ENCODE results near the gene RNASE8. TPM values are rescaled to one million over a fixed set of nuclear protein-coding genes. Genes with fewer than 3 reads are reported as not detected.

Gene RNASE8
- polyA plus RNA-seq, 3 donors from 2014 or later = not detected

Other genes starting within 250 kb of the RNASE8 start
- not detected for gene RNASE3, start 166.4 kb upstream of the RNASE8 start, polyA plus RNA-seq
- gene RNASE2, start 102.3 kb upstream of the RNASE8 start, polyA plus RNA-seq = 1 to 10 TPM in 2 of 3 donors, not detected in 1; 2.0 to 4.1 TPM
- 10 to 100 TPM; 30.4 to 39.6 (median 32.1) TPM for gene METTL17, start 67.8 kb upstream of the RNASE8 start, polyA plus RNA-seq
- gene SLC39A2, start 58.5 kb upstream of the RNASE8 start, polyA plus RNA-seq = not detected
- 10 to 100 TPM; 10.9 to 40.0 (median 19.9) TPM for gene NDRG2, start 32.8 kb upstream of the RNASE8 start, polyA plus RNA-seq
- not detected for gene TPPP2, start 27.6 kb upstream of the RNASE8 start, polyA plus RNA-seq
- gene RNASE13, start 23.0 kb upstream of the RNASE8 start, polyA plus RNA-seq = not detected
- not detected for gene RNASE7, start 15.5 kb upstream of the RNASE8 start, polyA plus RNA-seq
- gene ARHGEF40, start 12.5 kb downstream of the RNASE8 start, polyA plus RNA-seq = under 1 TPM in 2 of 3 donors, not detected in 1; 0.23 to 0.35 TPM
- gene ZNF219, start 40.8 kb downstream of the RNASE8 start, polyA plus RNA-seq = 1 to 10 TPM in 2 of 3 donors, under 1 TPM in 1; 0.88 to 3.3 (median 1.8) TPM
- gene TMEM253, start 43.2 kb downstream of the RNASE8 start, polyA plus RNA-seq = not detected
- gene OR5AU1, start 98.2 kb downstream of the RNASE8 start, polyA plus RNA-seq = not detected
- 100 to 1,000 TPM; 622 to 879 (median 758) TPM for gene HNRNPC, start 211.6 kb downstream of the RNASE8 start, polyA plus RNA-seq
- gene RPGRIP1, start 222.3 kb downstream of the RNASE8 start, polyA plus RNA-seq = 1 to 10 TPM in 1 of 3 donors, under 1 TPM in 1, not detected in 1; 0.15 to 1.9 TPM